HepG2 (cell line): Measurements from ENCODE around the gene BCKDHB. TPM values are rescaled to one million over a fixed set of nuclear protein-coding genes. Genes with fewer than 3 reads are reported as not detected.

Source experiments
- ATAC-seq: fragments of 200-7000 bp; cut with Tn5 transposase; 3 replicates; pipeline ENCODE4 v1.9.1; 2020; ENCODE audit warnings: mild to moderate bottlenecking, moderate library complexity
- BruUV-seq: library from RNA; stranded (reverse); fragments of 400-500 nt; replicated peaks from 2 replicates; lab custom pipeline; 2021; lab: Mats Ljungman, UMichigan
- CTCF ChIA-PET: fragments of 300-600 bp; formaldehyde crosslinking; extraction: SDS; loops from one replicate; lab custom pipeline; 2021; ENCODE audit warnings: low total read pairs, inconsistent platforms, low intra/inter-chr PET ratio; lab: Yijun Ruan, JAX
- POLR2A ChIA-PET: fragments of 350-600 bp; sonication (Branson Sonifier 250); formaldehyde crosslinking; loops from one replicate; lab custom pipeline; 2020; ENCODE audit warnings: antibody characterized with exemption, inconsistent platforms; lab: Yijun Ruan, JAX
- DNase-seq: peaks from one replicate; pipeline ENCODE4 v3.0.0-alpha.2; 2015; ENCODE audit warnings: low spot score
- FAIRE-seq: peaks from 3 replicates; lab custom pipeline; 2011; peaks lifted over from hg19 to GRCh38; lab: Jason Lieb, UNC
- H2AFZ ChIP-seq: one replicate; pipeline ENCODE4 v1.6.1; 2011; ENCODE audit warnings: low read length, inconsistent platforms
- H3K27ac ChIP-seq: fragments of 300-600 bp; 3 replicates; pipeline ENCODE4 v1.8.0; 2011; ENCODE audit warnings: mixed run types, mild to moderate bottlenecking, mixed read lengths, low read length, inconsistent platforms; ENCODE audit not compliant: insufficient read depth; ENCODE audit errors: extremely low read length
- H3K27me3 ChIP-seq, 2 experiments: fragments of 200-600 bp in 1 of 2; 2 replicates in 1 of 2; 3 replicates in 1 of 2; pipeline versions ENCODE4 v1.6.0 to v1.8.0; 2011; ENCODE audit warnings: low read length in 2 of 2, mild to moderate bottlenecking in 2 of 2, moderate library complexity in 2 of 2, inconsistent platforms in 1 of 2; ENCODE audit not compliant: insufficient read depth in 2 of 2, control insufficient read depth in 1 of 2
- H3K36me3 ChIP-seq, 2 experiments: fragments of 200-600 bp in 1 of 2; replicated peaks in 1 of 2; 2 replicates in 1 of 2; 3 replicates in 1 of 2; pipeline versions ENCODE4 v1.5.1 to v1.8.0; 2011; ENCODE audit warnings: low read length in 2 of 2, inconsistent platforms in 1 of 2; ENCODE audit not compliant: insufficient read depth in 2 of 2, control insufficient read depth in 1 of 2
- H3K4me1 ChIP-seq: 2 replicates; pipeline ENCODE4 v1.5.1; 2012; ENCODE audit warnings: low read length, inconsistent platforms; ENCODE audit not compliant: insufficient read depth
- H3K4me2 ChIP-seq: 2 replicates; pipeline ENCODE4 v1.6.0; 2011; ENCODE audit warnings: low read depth, low read length, inconsistent platforms
- H3K4me3 ChIP-seq, 3 experiments: fragments of 200-600 bp in 1 of 3; sonication (generic), shearing (Covaris generic) in 1 of 3; replicated peaks in 1 of 3; 2 replicates each; pipeline ENCODE4 v1.5.1; 2011 to 2016; ENCODE audit warnings: low read length in 3 of 3, inconsistent platforms in 2 of 3, low read depth in 2 of 3, mild to moderate bottlenecking in 2 of 3, control low read depth in 1 of 3, mixed read lengths in 1 of 3; ENCODE audit not compliant: insufficient read depth in 1 of 3
- H3K79me2 ChIP-seq: one replicate; pipeline ENCODE4 v1.6.1; 2011; ENCODE audit warnings: low read length, inconsistent platforms; ENCODE audit not compliant: insufficient read depth
- H3K9ac ChIP-seq: 2 replicates; pipeline ENCODE4 v1.6.0; 2011; ENCODE audit warnings: mild to moderate bottlenecking, low read depth, low read length, inconsistent platforms; ENCODE audit not compliant: insufficient read depth
- H3K9me3 ChIP-seq: 2 replicates; pipeline ENCODE4 v1.5.1; 2012; ENCODE audit warnings: mild to moderate bottlenecking, low read length
- H4K20me1 ChIP-seq: 2 replicates; pipeline ENCODE4 v1.6.0; 2011; ENCODE audit warnings: inconsistent platforms, mild to moderate bottlenecking, low read length, moderate library complexity; ENCODE audit not compliant: insufficient read depth
- EZH2 ChIP-seq: conservative IDR thresholded peaks from 2 replicates; pipeline ENCODE4 v1.6.1; 2012; ENCODE audit warnings: mild to moderate bottlenecking, low read depth, low read length, moderate library complexity
- HCFC1 ChIP-seq: fragments of 150-350 bp; IDR thresholded peaks from 2 replicates; pipeline ENCODE4 v1.6.1; 2014; ENCODE audit warnings: low read depth, low read length
- HDAC6 ChIP-seq: fragments of 200-600 bp; sonication (generic); IDR thresholded peaks from 2 replicates; pipeline ENCODE4 v1.7.0; 2017; ENCODE audit warnings: mild to moderate bottlenecking, antibody characterized with exemption, low read length, low read depth
- KMT2B ChIP-seq: IDR thresholded peaks from 2 replicates; pipeline ENCODE4 v1.6.1; 2016; ENCODE audit warnings: missing genetic modification reagents, missing compliant biosample characterization
- NFIB ChIP-seq: sonication (generic); formaldehyde crosslinking; IDR thresholded peaks from 2 replicates; pipeline ENCODE4 v1.9.0; 2021; ENCODE audit warnings: missing genetic modification reagents, mild to moderate bottlenecking, borderline replicate concordance
- PITX1 ChIP-seq: sonication (generic); formaldehyde crosslinking; IDR thresholded peaks from 2 replicates; pipeline ENCODE4 v1.5.1; 2020; ENCODE audit warnings: mild to moderate bottlenecking, missing genetic modification reagents
- RARA ChIP-seq: IDR thresholded peaks from 2 replicates; pipeline ENCODE4 v1.6.1; 2016; ENCODE audit warnings: missing genetic modification reagents, missing compliant biosample characterization
- TOPORS ChIP-seq: sonication (generic); formaldehyde crosslinking; IDR thresholded peaks from 2 replicates; pipeline ENCODE4 v1.8.0; 2023; ENCODE audit warnings: mild to moderate bottlenecking, missing genetic modification reagents
- XBP1 ChIP-seq: sonication (generic); formaldehyde crosslinking; IDR thresholded peaks from 2 replicates; pipeline ENCODE4 v1.5.0; 2020; ENCODE audit warnings: missing genetic modification reagents
- ZNF230 ChIP-seq: sonication (generic); formaldehyde crosslinking; IDR thresholded peaks from 2 replicates; pipeline ENCODE4 v1.4.0; 2020; ENCODE audit warnings: mild to moderate bottlenecking, missing genetic modification reagents
- ZNF337 ChIP-seq: sonication (generic); formaldehyde crosslinking; IDR thresholded peaks from 2 replicates; pipeline ENCODE4 v1.5.1; 2020; ENCODE audit warnings: missing genetic modification reagents, low read depth, mild to moderate bottlenecking, borderline replicate concordance
- ZNF501 ChIP-seq: sonication (generic); formaldehyde crosslinking; IDR thresholded peaks from 2 replicates; pipeline ENCODE4 v1.5.1; 2020; ENCODE audit warnings: mild to moderate bottlenecking, moderate library complexity, missing genetic modification reagents
- ZNF713 ChIP-seq: sonication (generic); formaldehyde crosslinking; IDR thresholded peaks from 2 replicates; pipeline ENCODE4 v1.4.0; 2020; ENCODE audit warnings: mild to moderate bottlenecking, missing genetic modification reagents
- ZNF75D ChIP-seq: sonication (generic); formaldehyde crosslinking; IDR thresholded peaks from 2 replicates; pipeline ENCODE4 v1.8.1; 2023; ENCODE audit warnings: missing genetic modification reagents, mild to moderate bottlenecking, borderline replicate concordance
- ZSCAN30 ChIP-seq: sonication (generic); formaldehyde crosslinking; IDR thresholded peaks from 2 replicates; pipeline ENCODE4 v1.5.0; 2020; ENCODE audit warnings: mild to moderate bottlenecking, missing genetic modification reagents
- WGBS: methylation state at CpG from one replicate; pipeline ENCODE4 v1.1.6; 2017; ENCODE audit warnings: low lambda C conversion rate; 5-methylcytosine and 5-hydroxymethylcytosine counted together
- in situ Hi-C: cut with HindIII; loops from 2 replicates; pipeline ENCODE4 v1.10.0; 2017; ENCODE audit warnings: low pct_unique_long_range_greater_than_20kb; ENCODE audit not compliant: extremely low pct_ligation_motif_present
- intact Hi-C: fragments of 100-400 bp; cut with micrococcal nuclease; formaldehyde crosslinking; loops from one replicate; pipeline ENCODE4 v1.10.0; 2022; ENCODE audit not compliant: unreplicated experiment
- polyA plus RNA-seq, 8 experiments: library from polyadenylated mRNA; depleted of rRNA in 3 of 8; stranded (reverse) in 7 of 8; unstranded in 1 of 8; fragments of >200 nt; fragmentation: Illumina TruSeq in 4 of 8; extraction: Trizol in 4 of 8; gene quantifications; 2 replicates each; pipeline versions ENCODE4 v1.2.1 to v1.2.3, GENCODE V29; 2011 to 2016; ENCODE audit warnings: low read depth in 4 of 8, missing spikeins in 1 of 8, mixed read lengths in 1 of 8; ENCODE audit not compliant: insufficient read depth in 1 of 8
- total RNA-seq, 5 experiments: library from RNA; depleted of rRNA; stranded (reverse); fragments of >200 nt; fragmentation: Illumina TruSeq; extraction: Trizol; gene quantifications; 2 replicates each; pipeline ENCODE4 v1.2.3, GENCODE V29; 2016; ENCODE audit warnings: low read depth in 1 of 5
- TF ChIP-seq, protein P1 (sequence below): IDR thresholded peaks from 2 replicates; pipeline ENCODE4 v1.6.1; 2016; ENCODE audit warnings: missing compliant biosample characterization, missing genetic modification reagents, borderline replicate concordance
- TF ChIP-seq, protein P2 (sequence below): IDR thresholded peaks from 2 replicates; pipeline ENCODE4 v1.6.1; 2018; ENCODE audit warnings: missing genetic modification reagents

Gene BCKDHB
- total and polyA plus RNA-seq, 2 of the 13 experiments (the other 11 are each of a cell fraction or from before 2014, with no cell fraction given), result 10.8 to 13.6 TPM

DNA sequence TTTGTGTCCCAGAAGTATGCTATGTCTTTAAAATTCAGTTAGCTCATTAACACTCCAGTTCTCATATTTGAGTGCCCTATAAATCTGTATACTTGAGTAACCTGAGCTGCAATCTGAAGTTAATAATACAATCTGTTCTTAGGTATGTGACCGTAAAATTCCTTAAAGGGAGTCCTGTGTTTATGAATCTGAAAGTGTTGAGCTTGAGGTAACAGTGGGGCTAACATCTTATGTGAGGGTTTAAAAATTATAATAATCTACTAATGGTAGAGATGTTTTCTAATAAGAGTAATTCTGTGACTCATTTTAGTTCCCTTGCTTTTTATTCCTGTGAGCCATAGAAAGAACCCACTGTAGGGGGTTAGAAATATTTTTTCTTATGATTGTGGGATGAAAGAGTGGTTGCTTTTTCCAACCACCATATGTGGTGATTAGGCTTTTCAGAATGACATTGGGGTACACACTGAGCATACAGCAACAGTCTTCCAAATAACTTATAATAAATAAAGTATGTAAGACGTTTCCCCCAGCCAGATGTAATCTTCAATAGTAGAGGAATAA, 121.2 kb downstream of the BCKDHB start:
- H3K4me1 ChIP-seq, result no peaks in the 10 kb centered on the region
- WGBS, result 95% methylated on average over 2 of the region's 2 CpGs
- H3K4me3 ChIP-seq, result no peak overlapping the region
- no peaks in the 10 kb centered on the region for H3K36me3 ChIP-seq
- no peak overlapping the region for H2AFZ ChIP-seq
- H3K27me3 ChIP-seq, result no peaks in the 10 kb centered on the region
- CTCF ChIA-PET, result no interaction called here
- no peak overlapping the region for H3K4me2 ChIP-seq
- in situ Hi-C loops, result no loop called here
- no peak overlapping the region for H3K9ac ChIP-seq
- H3K27ac ChIP-seq, result no peak overlapping the region
- FAIRE-seq (no peak), ATAC-seq (no peak), DNase-seq (no peak)
- no TSS peak for BruUV-seq
- no peaks in the 10 kb centered on the region for H4K20me1 ChIP-seq
- no peaks in the 10 kb centered on the region for H3K9me3 ChIP-seq
- POLR2A ChIA-PET, result no interaction called here
- TF ChIP-seq ZNF337 (CRISPR knock-in tag), result no peak
- no peaks in the 10 kb centered on the region for H3K79me2 ChIP-seq
- intact Hi-C loops, result no loop called here

DNA sequence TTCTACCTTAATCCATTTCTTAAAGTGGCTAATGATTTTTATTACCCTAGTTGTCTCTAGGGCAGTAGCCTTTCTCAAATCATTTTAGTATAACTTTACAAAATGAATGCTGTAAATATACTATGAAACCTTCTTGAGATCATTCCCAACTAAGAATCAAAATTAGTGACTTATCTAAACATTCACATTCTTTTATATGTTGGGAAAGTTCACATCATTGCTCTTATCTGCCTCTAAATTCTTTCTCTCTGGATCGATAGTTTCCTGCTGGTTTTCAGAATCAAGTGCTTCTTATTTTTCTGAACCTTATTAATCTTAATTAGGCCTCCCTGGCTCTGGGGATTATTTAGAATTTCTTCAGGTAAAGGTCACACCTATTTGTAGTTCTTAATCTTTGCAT, 126.8 kb downstream of the BCKDHB start:
- Histone ChIP-seq H3K4me1 (no peaks in the 10 kb centered on the region), H2AFZ (no peak overlapping the region), H3K4me3 (no peak overlapping the region), H3K9me3 (no peaks in the 10 kb centered on the region), H3K27ac (no peak overlapping the region), H3K4me2 (no peak overlapping the region), H3K79me2 (no peaks in the 10 kb centered on the region), H3K9ac (no peak overlapping the region), H3K36me3 (no peaks in the 10 kb centered on the region), H4K20me1 (no peaks in the 10 kb centered on the region), H3K27me3 (no peaks in the 10 kb centered on the region)
- intact Hi-C loops (no loop called here), in situ Hi-C loops (no loop called here)
- ATAC-seq (no peak), FAIRE-seq (no peak), DNase-seq (no peak)
- WGBS, result 98% methylated on average over 1 of the region's 1 CpG
- CTCF ChIA-PET, result no interaction called here
- TF ChIP-seq HDAC6 (no peak), RARA (CRISPR knock-in tag) (no peak), TOPORS (CRISPR knock-in tag) (no peak), KMT2B (CRISPR knock-in tag) (no peak), ZNF501 (CRISPR knock-in tag) (no peak), ZNF75D (CRISPR knock-in tag) (no peak), ZNF230 (CRISPR knock-in tag) (no peak), EZH2 (no peak), XBP1 (no peak), PITX1 (CRISPR knock-in tag) (no peak), ZSCAN30 (CRISPR knock-in tag) (no peak), NFIB (CRISPR knock-in tag) (no peak), HCFC1 (no peak), ZNF713 (CRISPR knock-in tag) (no peak)
- TF ChIP-seq, protein P1, sequence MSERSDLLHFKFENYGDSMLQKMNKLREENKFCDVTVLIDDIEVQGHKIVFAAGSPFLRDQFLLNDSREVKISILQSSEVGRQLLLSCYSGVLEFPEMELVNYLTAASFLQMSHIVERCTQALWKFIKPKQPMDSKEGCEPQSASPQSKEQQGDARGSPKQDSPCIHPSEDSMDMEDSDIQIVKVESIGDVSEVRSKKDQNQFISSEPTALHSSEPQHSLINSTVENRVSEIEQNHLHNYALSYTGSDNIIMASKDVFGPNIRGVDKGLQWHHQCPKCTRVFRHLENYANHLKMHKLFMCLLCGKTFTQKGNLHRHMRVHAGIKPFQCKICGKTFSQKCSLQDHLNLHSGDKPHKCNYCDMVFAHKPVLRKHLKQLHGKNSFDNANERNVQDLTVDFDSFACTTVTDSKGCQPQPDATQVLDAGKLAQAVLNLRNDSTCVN (CRISPR knock-in tag), result no peak
- TF ChIP-seq, protein P2, sequence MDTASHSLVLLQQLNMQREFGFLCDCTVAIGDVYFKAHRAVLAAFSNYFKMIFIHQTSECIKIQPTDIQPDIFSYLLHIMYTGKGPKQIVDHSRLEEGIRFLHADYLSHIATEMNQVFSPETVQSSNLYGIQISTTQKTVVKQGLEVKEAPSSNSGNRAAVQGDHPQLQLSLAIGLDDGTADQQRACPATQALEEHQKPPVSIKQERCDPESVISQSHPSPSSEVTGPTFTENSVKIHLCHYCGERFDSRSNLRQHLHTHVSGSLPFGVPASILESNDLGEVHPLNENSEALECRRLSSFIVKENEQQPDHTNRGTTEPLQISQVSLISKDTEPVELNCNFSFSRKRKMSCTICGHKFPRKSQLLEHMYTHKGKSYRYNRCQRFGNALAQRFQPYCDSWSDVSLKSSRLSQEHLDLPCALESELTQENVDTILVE (CRISPR knock-in tag), result no peak
- POLR2A ChIA-PET, result no interaction called here
- BruUV-seq, result no TSS peak
